GM21576 (cell line): Measurements from ENCODE around the gene SCRT2.
"Not testable (repeated sequence)": the region's sequence is repeated elsewhere in the genome, so short reads cannot be mapped to it uniquely, and the experiment has no call there.

Experiments used
- ATAC-seq: cut with Tn5 transposase; IDR thresholded peaks from one replicate; pipeline ENCODE4 v1.9.1; 2021; ENCODE audit warnings: mild to moderate bottlenecking, moderate library complexity; ENCODE audit not compliant: unreplicated experiment

Gene SCRT2

GRCh38 chr20:701401-702129 lies 26.0 kb upstream of the SCRT2 start:
- ATAC-seq = no peak

- no peak for ATAC-seq
Observed at GRCh38 chr20:699811-700338, 24.3 kb upstream of the SCRT2 start.

- no peak for ATAC-seq
Observed at GRCh38 chr20:699342-699741, 23.7 kb upstream of the SCRT2 start.

- ATAC-seq = no peak
Observed at GRCh38 chr20:698276-698675, 22.7 kb upstream of the SCRT2 start.

- no peak for ATAC-seq
Observed at GRCh38 chr20:697826-698225, 22.2 kb upstream of the SCRT2 start.

GRCh38 chr20:695165-695866 lies 19.7 kb upstream of the SCRT2 start:
- ATAC-seq = no peak

GRCh38 chr20:694496-694895 lies 18.9 kb upstream of the SCRT2 start:
- ATAC-seq = no peak

- ATAC-seq = not testable (repeated sequence)
Observed at GRCh38 chr20:693786-694185, 18.2 kb upstream of the SCRT2 start.

GRCh38 chr20:692044-692443 lies 16.4 kb upstream of the SCRT2 start:
- ATAC-seq = no peak

- no peak for ATAC-seq
Observed at GRCh38 chr20:689947-690346, 14.3 kb upstream of the SCRT2 start.

GRCh38 chr20:689348-689747 lies 13.7 kb upstream of the SCRT2 start:
- ATAC-seq = no peak

- no peak for ATAC-seq
Observed at GRCh38 chr20:688809-689212, 13.2 kb upstream of the SCRT2 start.

GRCh38 chr20:687468-688203 lies 12.0 kb upstream of the SCRT2 start:
- ATAC-seq = no peak

- no peak for ATAC-seq
Observed at GRCh38 chr20:684676-685319, 9.2 kb upstream of the SCRT2 start.

- no peak for ATAC-seq
Observed at GRCh38 chr20:682123-682522, 6.5 kb upstream of the SCRT2 start.

GRCh38 chr20:680638-681187 lies 5.1 kb upstream of the SCRT2 start:
- ATAC-seq = no peak

- no peak for ATAC-seq
Observed at GRCh38 chr20:677957-678356, 2.4 kb upstream of the SCRT2 start.

GRCh38 chr20:676967-677366 lies 1.4 kb upstream of the SCRT2 start:
- ATAC-seq = no peak

GRCh38 chr20:676315-676937 lies 824 bp upstream of the SCRT2 start:
- ATAC-seq = no peak

GRCh38 chr20:675033-675452 lies 559 bp downstream of the SCRT2 start:
- no peak for ATAC-seq
